Mucosa of stomach (tissue), 1 donor: Measurements from ENCODE around the gene TMEM117.
"Not testable (repeated sequence)": the region's sequence is repeated elsewhere in the genome, so short reads cannot be mapped to it uniquely, and the experiment has no call there.

Experiments used
- H3K27me3 ChIP-seq: one replicate; pipeline ENCODE4 v1.7.0; 2013; ENCODE audit warnings: mild to moderate bottlenecking, low read length; ENCODE audit not compliant: control insufficient read depth, insufficient read depth
- H3K36me3 ChIP-seq: one replicate; pipeline ENCODE4 v1.7.0; 2013; ENCODE audit warnings: low read length; ENCODE audit not compliant: control insufficient read depth, insufficient read depth
- H3K4me1 ChIP-seq: one replicate; pipeline ENCODE4 v1.7.0; 2013; ENCODE audit warnings: mild to moderate bottlenecking, low read length; ENCODE audit not compliant: control insufficient read depth, insufficient read depth
- H3K4me3 ChIP-seq: one replicate; pipeline ENCODE4 v1.7.0; 2013; ENCODE audit warnings: low read length
- H3K9ac ChIP-seq: one replicate; pipeline ENCODE4 v1.7.0; 2013; ENCODE audit warnings: mild to moderate bottlenecking, low read length, moderate library complexity
- H3K9me3 ChIP-seq: one replicate; pipeline ENCODE4 v1.7.0; 2013; ENCODE audit warnings: mild to moderate bottlenecking, low read length, moderate library complexity; ENCODE audit not compliant: control insufficient read depth
- donor health status: Pancreatic carcinoma.

Gene TMEM117

DNA sequence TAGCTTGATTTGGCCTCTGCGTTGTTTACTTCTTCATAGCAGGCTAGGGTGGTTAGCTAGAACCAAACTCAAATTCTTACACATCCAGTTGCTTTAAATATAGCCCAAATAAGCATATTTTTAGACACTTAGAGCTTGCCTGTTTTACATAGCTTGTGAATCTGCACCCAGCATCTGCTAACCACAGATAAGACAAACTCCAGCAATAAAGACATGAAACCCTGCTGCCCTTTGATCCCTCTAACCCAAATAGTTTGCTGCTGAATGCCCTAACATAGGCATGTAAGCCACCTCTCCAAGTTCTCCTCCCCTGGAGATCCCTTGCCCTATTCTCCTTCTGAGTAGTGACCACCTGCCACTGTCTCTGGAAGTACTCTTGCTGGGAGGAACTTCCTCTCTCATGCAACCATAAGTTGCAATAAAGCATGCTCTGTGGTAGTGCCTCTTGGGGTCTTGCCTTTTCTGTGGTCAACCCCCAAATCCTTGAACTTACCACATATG is 185.6 kb downstream of the TMEM117 start:
- H3K27me3 ChIP-seq, result no peaks in the 10 kb centered on the region
- H3K9me3 ChIP-seq, result no peaks in the 10 kb centered on the region
- no peak overlapping the region for H3K4me3 ChIP-seq
- no peak overlapping the region for H3K9ac ChIP-seq
- no peaks in the 10 kb centered on the region for H3K36me3 ChIP-seq
- no peaks in the 10 kb centered on the region for H3K4me1 ChIP-seq

DNA sequence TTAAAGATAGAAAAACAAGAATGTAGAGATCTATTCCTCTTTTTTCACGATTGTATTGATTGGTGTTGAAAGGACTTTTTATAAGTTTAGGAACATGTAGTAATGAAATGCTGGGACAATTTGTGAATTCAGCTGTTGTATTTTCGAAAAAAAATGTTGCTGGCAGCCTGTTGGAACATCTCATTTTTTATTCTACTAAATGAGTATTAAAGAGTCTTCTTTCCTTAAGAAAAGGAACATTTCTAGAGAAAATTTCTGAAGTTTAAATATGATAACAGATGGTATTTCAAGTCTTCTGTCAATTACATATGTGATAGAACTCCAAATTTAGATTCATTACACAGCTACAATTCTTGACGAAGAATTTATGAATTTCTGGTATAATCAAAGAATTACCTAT is 189.6 kb downstream of the TMEM117 start:
- no peaks in the 10 kb centered on the region for H3K27me3 ChIP-seq

DNA sequence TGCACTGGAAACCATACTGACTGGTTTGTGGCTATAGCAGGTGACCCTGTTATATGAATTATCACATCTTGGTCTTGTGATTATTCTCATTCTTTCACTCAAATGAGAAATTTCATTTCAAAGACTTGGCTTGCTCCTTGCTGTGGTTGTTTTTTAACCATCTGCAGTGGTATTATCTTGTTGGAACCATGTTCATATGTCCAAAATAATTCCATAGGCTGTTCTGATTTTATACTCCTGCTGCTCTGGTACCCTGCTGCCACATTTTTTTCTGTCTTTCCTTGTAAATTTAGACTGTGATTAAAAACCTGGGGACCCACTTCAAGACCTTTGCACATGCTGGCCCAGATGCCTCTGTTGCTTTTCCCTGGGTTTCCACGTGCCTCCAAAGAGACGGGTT is 190.2 kb downstream of the TMEM117 start:
- Histone ChIP-seq H3K9me3 (no peaks in the 10 kb centered on the region), H3K4me1 (no peaks in the 10 kb centered on the region), H3K9ac (no peak overlapping the region), H3K4me3 (no peak overlapping the region), H3K36me3 (no peaks in the 10 kb centered on the region), H3K27me3 (no peaks in the 10 kb centered on the region)

More for the DNA sequence above, 189.6 kb downstream of the TMEM117 start:
- H3K4me1 ChIP-seq, result no peaks in the 10 kb centered on the region
- H3K36me3 ChIP-seq, result no peaks in the 10 kb centered on the region
- no peaks in the 10 kb centered on the region for H3K9me3 ChIP-seq
- no peak overlapping the region for H3K4me3 ChIP-seq
- no peak overlapping the region for H3K9ac ChIP-seq

DNA sequence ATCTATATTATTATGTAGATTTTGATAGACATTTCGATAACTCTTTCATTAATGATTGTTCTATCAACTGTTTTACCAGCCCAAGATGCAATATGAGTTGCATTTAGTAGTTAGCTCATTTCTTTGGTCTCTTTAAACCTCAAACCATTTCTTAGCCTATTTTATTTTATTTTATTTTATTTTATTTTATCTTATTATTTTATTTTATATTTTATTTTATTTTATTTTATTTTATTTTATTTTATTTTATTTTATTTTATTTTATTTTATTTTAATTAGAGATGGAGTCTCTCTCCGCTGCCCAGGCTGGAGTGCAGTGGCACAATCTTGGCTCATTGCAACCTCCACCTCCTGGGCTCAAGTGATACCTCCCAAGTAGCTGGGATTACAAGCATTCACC is 191.0 kb downstream of the TMEM117 start:
- not testable (repeated sequence) for H3K36me3 ChIP-seq, H3K4me1 ChIP-seq, H3K9ac ChIP-seq, H3K9me3 ChIP-seq, H3K4me3 ChIP-seq, H3K27me3 ChIP-seq

DNA sequence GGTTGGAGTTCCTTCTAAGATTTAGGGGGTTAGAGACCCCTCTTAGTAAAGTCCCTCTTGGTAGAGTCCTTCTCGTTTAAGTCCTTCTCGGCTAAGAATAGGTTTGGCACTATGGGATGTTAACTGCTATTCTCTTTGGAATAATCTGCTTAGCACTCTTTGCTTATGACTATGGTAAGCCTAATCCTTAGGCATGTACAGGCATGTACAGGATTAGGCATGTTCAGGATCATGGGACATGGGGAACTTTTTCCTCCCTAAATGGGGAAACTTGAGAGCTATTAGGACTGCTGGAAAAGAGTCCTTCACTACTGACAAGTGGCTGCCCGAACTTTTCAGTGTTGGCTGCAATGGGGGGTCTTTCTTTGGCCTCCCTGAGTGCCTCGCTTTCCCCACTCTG is 193.3 kb downstream of the TMEM117 start:
- no peaks in the 10 kb centered on the region for H3K9me3 ChIP-seq
- no peaks in the 10 kb centered on the region for H3K4me1 ChIP-seq
- no peak overlapping the region for H3K4me3 ChIP-seq
- H3K36me3 ChIP-seq, result no peaks in the 10 kb centered on the region
- H3K9ac ChIP-seq, result no peak overlapping the region
- no peaks in the 10 kb centered on the region for H3K27me3 ChIP-seq

DNA sequence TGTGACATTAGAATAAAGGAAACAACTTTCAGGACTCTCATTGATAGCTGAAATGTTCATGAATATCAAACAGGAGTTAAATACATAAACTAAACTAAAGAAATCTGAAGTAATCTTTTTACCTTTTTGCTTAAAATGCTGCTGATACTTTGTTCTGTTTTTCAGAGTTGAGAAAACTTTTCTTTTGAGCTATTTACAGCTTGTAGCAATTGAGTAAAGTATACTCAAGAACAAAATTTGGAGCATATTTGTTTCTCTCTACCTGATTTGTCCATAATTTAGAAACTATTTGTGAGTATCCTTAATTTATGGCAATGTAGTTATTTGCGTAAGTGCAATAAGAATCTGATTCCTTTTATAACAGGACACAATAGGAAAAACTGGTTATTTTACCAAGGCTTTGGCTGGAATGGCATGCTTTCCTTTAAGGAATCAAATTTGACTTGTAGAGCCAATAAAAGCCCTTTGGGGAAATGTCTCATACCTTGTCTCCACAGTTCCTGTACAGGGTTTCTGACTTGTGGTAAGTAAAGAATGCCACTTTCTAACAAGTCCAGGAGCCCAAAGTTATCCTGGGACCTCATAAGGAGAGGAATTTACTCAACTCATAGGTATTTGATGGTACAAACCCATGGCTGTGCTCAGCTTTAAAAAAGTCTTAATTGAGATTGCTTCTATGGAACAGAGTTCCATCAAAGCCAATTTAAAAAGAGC is 195.7 kb downstream of the TMEM117 start:
- H3K9ac ChIP-seq, result no peak overlapping the region
- H3K4me3 ChIP-seq, result no peak overlapping the region
- no peaks in the 10 kb centered on the region for H3K9me3 ChIP-seq
- no peaks in the 10 kb centered on the region for H3K27me3 ChIP-seq
- H3K36me3 ChIP-seq, result no peaks in the 10 kb centered on the region
- no peaks in the 10 kb centered on the region for H3K4me1 ChIP-seq

DNA sequence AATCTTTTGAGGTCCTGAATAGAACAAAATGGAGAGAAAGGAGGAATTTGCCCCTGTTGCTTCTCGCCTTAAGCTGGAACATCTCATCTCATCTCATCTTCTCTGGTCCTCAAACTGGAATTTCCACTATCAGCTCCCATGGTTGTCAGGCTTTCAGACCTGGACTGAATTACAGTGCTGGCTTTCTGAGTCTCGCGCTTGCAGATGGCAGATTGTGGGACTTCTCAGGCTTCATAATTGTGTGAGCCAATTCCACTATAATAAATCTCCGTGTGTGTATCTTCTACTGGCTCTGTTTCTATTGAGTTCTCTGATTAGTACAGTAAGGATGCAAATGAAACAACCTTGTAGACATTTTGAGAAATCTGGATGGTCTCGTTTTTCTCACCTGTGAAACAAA is 199.0 kb downstream of the TMEM117 start:
- H3K27me3 ChIP-seq, result no peaks in the 10 kb centered on the region
- no peak overlapping the region for H3K4me3 ChIP-seq
- H3K9me3 ChIP-seq, result no peaks in the 10 kb centered on the region
- no peak overlapping the region for H3K9ac ChIP-seq
- no peaks in the 10 kb centered on the region for H3K4me1 ChIP-seq
- H3K36me3 ChIP-seq, result no peaks in the 10 kb centered on the region

DNA sequence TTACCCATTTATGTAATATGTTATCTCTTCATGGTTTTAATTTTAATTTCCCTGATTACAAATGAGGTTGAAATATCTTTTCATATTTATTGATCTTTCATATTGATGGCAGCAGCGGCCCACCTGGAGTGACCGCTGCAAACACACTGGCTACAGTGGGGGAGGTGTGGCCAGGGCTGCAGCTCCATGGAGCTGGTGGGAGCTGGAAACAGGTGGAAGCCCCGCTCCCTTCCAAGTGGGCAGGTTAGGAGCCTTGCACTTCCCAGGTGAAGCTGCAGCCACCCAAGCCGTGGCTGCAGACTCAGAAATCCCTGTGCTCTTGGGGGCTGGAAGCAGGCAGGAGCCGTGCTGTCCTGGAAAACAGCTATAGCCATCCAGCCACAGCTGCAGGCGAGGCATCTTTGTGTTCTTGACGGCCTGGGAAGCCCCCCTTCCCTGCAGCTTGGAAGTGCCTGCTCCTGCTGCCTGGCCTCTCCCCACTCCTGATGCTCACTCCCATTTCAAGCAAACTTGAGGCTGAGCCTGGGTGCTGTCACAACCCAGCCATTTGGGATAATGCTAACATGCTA is 201.1 kb downstream of the TMEM117 start:
- Histone ChIP-seq H3K36me3 (no peaks in the 10 kb centered on the region), H3K9me3 (no peaks in the 10 kb centered on the region), H3K27me3 (no peaks in the 10 kb centered on the region), H3K4me1 (no peaks in the 10 kb centered on the region), H3K9ac (no peak overlapping the region), H3K4me3 (no peak overlapping the region)

DNA sequence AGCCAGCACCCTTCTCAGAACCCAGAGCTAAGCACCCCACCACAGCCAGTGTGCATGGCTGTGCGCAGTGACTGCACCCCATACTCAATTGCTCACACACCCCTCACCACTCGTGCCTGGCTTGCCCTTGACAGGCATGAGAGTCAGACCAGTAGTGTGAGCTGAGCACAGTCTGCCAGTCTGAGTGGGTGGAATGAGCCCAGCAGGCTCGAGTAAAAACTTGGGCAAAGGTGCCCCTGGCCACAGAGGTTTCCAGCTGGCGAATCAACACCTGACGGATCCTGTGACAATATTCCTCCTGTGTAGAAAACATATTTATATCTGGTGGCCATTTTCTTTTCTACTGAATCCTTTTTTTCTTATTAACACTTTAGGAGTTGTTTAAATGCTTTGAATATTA is 202.5 kb downstream of the TMEM117 start:
- Histone ChIP-seq H3K4me1 (no peaks in the 10 kb centered on the region), H3K9ac (no peak overlapping the region), H3K4me3 (no peak overlapping the region), H3K36me3 (no peaks in the 10 kb centered on the region), H3K27me3 (no peaks in the 10 kb centered on the region), H3K9me3 (no peaks in the 10 kb centered on the region)

DNA sequence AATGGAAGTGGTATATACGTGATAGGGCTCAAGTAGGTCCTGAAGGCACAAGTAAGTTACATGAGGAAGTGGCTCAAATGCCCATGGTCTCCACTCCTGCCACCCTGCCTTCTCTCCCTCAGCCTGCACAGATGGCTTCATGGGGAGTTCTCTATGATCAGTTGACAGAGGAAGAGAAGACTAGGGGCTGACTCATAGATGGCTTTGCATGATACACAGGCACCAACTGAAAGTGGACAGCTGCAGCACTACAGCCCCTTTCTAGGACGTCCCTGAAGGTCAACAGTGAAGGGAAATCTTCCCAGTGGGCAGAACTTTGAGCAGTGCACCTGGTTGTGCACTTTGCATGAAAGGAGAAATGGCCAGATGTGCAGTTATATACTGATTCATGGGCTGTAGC is 208.6 kb downstream of the TMEM117 start:
- H3K9me3 ChIP-seq, H3K27me3 ChIP-seq, H3K4me3 ChIP-seq, H3K4me1 ChIP-seq, H3K9ac ChIP-seq, H3K36me3 ChIP-seq: not testable (repeated sequence)

DNA sequence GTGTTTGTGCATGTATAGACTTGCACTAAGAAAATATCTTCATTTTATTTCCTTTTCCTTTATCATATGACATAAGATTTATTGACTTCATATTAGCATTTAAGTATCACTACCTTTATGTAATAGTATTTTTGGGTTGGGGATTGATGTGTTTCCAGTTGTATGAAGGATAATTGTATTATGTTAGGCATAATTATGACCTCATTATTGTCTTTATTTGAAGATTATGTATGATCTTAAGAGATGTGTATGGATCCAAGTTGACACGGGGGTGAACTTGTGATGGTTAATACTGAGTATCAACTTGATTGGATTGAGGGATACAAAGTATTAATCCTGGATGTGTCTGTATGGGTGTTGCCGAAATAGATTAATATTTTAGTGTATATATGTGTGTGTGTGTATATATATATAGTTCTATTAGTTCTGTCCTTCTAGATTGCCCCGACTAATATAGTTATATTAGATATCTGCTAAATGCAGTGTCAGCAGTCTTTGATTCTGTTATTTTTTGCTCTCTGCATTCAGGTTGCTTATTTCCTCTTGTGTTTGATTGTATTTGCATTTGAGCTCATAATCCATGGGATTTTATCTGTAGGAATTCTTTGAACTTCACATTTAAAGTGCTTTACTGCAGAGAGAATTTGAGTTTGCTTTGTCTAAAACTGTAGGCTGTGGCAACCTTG is 211.0 kb downstream of the TMEM117 start:
- no peaks in the 10 kb centered on the region for H3K4me1 ChIP-seq
- no peak overlapping the region for H3K9ac ChIP-seq
- no peak overlapping the region for H3K4me3 ChIP-seq
- no peaks in the 10 kb centered on the region for H3K27me3 ChIP-seq
- no peaks in the 10 kb centered on the region for H3K36me3 ChIP-seq
- no peaks in the 10 kb centered on the region for H3K9me3 ChIP-seq

DNA sequence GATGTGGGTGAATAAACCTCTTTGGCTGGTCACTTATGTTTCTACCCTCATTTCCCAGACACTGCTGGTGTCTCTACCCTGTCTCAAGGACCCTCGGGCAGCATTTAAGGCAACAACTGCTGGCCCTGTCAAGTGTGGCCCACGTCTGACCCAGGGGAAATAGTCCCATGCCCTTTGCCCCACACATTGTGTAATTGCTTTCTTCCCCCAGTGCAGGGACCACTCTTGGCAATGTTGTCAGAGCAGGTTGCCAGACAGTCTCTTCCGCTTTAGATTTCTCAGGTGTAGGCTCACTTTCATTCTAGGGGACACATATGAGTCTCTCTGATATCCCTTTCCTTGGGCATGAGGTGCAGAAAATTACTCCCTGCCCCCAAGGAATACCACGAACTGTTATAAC is 216.7 kb downstream of the TMEM117 start:
- Histone ChIP-seq H3K9ac (no peak overlapping the region), H3K4me3 (no peak overlapping the region), H3K4me1 (no peaks in the 10 kb centered on the region), H3K36me3 (no peaks in the 10 kb centered on the region), H3K27me3 (no peaks in the 10 kb centered on the region), H3K9me3 (no peaks in the 10 kb centered on the region)
